ENCODE measurements around the gene CHMP2A.
A peak's percentile ranks its signal among the peaks of the same experiment; 100 is the strongest.

Gene CHMP2A

DNA sequence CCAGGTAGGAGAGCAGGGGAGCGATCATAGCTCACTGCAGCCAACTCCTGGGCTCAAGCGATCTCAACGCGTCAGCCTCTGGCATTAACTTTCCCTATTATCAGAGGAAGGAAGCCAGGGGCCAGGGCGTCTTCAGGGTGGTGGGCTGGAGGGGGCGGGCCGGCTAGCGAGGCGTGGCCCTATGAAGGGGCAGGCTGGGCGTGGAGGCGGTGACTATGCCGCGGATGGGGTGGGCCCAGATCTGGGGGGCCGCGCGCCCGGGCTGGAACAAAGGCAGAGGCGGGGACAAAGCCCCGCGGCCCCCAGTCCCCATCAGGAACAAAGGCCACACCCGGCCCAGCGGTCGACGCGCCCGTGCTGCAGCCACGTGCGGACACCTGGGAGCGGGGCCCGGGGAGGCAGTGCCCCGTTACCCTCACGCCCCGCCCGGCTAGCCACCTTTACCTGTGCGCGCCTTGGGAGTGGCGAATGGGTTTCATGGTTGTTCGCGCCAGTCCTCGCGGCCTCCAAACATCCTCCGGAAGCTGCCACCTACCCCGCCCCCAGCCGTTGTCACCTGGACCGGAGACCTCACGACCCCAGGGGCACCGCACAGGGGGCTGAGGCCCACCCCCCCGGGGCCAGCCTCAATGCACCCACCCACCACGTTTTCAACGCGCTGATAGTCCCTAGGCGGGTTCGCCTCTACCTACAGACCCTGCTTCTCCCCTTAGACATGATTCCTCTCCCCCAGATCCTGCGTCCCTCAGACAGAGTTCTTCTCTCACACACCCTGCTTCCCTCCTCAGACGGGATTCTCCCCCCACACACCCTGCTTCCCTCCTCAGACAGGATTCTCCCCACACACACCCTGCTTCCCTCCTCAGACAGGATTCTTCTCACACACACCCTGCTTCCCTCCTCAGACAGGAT lies 16.4 kb downstream of the CHMP2A start:
- no peak for DNase-seq (ENCODE audit: low spot score)

DNA sequence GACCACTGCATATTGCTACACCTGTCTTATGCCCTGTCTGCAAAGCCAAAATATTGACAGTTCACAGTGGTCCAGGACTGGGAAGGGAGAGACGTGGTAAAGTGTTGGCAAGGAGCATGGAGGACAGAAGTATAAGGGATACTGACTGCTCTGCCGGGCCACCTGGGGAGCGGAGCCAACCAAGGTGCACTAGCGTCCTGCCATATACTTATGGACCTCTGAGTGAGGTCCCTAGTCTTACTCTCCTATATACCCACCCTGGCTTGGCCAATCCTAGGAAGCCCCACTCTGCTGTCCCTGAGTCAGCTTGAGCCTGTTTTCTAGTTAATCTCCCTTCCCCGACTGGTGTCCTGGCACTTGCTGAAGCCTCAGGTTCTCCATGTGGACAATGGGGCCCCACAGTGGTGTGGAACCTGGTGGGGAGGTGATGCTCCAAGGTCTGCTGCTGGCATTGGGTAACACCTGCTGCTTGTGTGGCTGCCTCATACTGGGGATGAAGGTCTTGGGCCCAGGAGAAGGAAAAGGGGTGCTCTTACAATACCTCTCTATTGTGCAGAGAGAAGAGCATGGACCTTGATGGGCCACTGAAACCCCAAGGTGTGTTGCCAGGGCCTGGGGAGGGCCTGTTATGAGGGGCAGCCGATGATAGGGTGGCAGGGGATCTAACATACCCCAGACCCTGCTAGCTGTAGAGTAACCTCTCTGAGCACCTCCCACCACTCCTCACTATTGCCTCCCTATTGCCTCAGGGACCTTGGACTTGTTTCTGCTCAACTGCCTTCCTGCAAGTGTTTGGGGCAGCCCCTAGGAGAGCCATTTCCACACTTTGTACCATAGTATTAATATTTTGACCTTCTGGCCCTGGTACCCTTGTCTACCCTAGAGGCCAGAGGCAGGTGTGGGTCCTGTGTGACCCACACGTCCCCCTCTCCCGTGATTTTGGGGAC lies 17.8 kb downstream of the CHMP2A start:
- DNase-seq (ENCODE audit: low spot score) = no peak

DNA sequence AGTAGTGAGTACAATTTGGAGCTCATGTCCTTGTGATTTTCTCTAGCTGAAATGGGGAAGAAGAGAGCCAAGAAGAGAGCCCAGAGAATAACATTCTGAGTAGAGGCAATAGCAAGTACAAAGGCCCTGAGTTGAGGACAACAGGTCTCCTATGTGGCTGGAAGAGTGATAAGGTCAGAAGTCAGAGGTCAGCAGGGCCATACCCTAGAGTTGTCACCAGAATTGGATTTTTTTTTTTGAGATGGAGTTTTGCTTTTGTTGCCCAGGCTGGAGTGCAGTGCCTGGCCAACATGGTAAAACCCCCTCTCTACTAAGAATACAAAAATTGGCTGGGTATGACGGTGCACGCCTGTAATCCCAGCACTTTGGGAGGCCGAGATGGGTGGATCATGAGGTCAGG lies 19.0 kb downstream of the CHMP2A start:
- DNase-seq (ENCODE audit: low spot score) = no peak

DNA sequence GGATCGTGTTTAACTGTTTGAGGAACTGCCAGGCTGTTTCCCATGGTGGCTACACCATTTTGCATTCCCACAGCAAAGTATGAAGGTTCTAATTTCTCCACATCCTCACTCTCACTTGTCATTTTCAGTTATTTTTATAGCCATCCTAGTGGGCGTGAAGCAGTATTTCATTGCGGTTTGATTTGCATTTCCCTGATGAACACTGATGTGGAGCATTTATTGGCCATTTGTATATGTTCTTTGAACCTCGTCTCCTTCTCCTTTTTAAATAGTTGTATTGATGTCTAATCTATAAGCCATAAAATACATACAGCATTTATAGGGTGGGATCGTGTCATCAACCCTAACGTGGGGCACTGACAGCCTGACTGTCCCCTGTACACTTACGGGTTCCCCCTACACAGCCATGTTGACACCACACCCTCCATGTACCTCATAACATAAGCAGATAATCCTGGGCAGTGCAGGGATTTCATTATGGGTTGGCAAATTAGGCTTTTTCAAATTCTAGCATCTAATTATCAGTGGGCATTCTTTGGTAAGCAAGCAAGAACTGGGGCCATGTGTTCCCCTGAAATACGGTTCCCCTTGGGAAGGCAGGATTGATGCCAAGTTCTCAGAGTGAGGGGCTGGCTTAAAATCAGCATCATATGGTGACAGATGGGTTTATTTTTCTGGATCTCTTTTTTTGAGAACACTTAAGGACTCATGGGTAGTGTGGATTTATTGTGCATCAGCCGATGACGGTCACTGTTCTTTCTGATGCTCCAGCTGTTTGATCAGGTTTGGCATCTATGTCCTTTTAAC lies 23.7 kb downstream of the CHMP2A start:
- DNase-seq (ENCODE audit: low spot score) = no peak

DNA sequence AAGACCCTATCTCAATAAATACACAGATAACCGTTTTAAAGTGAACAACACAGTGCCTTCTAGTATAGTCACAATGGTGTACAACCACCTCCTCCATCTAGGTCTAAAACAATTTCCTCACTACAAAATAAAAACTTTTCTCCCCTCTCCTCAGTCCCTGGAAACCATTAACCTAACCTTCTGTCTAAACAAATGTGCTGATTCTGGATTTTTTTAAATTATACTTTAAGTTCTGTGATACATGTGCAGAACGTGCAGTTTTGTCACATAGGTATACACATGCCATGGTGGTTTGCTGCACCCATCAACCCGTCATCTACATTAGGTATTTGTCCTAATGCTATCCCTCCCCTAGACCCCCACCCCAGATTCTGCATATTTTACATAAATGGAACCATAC lies 25.5 kb downstream of the CHMP2A start:
- no peak for DNase-seq (ENCODE audit: low spot score)

DNA sequence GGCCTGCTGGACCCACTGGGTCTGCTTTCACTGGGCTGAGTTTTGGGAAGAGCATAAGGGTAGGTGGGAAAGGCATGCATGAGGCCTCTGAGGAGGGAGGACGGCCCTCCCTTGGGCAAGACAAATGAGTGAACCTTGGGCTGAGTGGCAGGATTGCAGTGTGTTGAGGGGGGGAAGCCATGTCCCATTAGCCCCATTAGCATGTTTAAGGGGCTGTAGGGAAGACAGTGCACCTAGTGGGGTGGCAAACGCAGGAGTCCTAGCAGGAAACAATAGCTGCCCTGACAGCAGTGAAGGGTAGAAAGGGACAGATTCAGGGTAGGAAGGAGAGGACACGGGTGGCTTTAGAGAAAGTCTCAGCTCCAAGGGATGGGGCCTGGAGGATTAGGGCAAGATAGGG lies 32.2 kb downstream of the CHMP2A start:
- no peak for DNase-seq (ENCODE audit: low spot score)

DNA sequence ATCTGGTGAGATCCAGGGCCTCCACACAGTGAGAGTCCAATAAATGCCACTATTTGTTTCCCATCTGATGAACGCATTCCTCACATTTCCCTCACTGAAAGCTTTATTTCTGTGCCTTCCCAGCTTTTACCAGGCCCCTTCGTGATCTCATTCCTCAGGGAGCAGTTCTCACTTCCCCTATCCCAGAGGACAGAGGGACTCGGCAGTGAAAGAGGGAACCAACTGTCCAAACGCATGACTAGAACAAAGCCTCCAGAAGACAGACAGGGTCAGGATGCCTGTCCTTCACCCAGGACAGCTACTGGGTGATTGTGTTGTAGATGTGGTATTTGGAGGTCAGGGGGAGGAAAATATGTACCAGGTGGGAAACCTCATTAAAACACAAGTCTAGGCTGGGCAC lies 33.3 kb downstream of the CHMP2A start:
- no peak for DNase-seq (ENCODE audit: low spot score)

DNA sequence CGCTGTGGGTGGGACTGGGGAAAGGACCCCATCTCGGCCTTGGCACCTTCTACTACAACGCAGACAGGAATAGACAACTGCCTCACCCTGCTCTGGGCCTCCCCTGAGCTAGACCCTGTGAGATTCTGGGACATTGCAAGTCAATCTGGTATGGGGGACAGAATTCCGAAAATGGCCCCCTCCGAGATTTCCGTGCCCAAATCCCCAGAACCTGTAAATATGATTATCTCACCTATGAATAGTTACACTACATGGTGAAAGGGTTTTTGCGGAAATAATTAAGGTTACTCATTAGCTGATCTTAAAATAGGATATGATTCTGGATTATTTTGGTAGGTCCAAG lies 34.7 kb downstream of the CHMP2A start:
- DNase-seq (ENCODE audit: low spot score) = no peak

DNA sequence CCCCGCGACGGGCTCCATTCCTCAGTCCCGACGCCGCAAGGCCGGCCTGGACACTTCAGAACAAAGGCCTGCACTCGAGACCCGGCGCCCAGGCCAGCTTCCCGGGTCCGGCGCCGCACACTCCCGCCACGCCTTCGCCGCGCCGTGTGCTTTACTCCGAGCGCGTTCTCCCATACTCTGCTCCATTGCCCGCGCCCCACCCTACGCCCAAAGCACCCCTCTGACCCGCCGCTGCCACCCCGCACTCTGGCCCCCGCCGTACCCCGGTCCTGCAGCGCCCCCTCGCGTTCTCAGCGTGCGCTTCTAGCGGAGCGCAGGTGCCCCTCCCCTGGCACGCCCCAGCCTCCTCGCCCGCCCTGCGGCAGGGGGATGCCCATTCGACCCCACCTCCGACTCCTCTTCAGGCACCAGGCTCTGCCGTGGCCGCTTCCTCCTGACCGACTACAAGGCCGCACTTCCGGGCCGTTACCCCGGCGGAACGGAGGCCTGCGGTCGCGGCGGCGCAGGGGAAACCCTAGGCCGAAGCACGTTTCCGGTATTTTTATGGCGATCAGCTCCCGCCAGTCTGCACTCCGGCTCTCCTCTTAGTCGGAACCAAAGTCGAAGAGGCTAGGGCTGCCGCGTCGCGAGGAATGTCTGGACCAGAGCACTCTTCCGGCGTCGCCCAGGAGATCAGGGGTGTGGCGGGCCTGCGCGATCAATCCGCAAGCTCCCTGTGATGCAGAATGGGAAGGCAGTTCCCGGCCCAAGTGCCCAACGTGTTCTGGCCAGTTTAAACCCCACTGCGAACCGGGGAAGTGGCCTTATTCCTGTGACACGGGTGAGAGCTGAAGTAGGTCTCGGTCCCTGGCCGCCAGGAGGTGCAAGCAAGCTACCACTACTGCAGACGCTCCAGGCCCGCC lies 35.3 kb downstream of the CHMP2A start, which contains the start of gene ZBTB45:
Gene ZBTB45 (minus strand): TSS at position 456 of the 902 bp plus-strand sequence. CDS start 2,137 bp downstream, outside the sequence.
- peak; percentile 97 for DNase-seq (ENCODE audit: low spot score)

DNA sequence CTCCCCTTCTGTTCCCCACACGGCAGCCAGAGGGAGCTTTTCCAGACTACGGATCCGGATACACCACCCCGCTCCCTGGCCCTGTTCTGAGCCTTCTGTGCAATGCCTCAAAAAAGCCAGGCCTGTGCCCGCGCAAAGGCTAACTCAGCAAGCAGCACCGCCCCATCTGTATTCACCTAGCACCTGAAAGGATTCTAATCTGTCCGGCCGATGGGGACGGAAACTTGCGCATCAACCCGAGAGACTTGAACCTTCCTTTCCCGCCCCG lies 35.9 kb downstream of the CHMP2A start:
- peak; percentile 72 for DNase-seq (ENCODE audit: low spot score)

DNA sequence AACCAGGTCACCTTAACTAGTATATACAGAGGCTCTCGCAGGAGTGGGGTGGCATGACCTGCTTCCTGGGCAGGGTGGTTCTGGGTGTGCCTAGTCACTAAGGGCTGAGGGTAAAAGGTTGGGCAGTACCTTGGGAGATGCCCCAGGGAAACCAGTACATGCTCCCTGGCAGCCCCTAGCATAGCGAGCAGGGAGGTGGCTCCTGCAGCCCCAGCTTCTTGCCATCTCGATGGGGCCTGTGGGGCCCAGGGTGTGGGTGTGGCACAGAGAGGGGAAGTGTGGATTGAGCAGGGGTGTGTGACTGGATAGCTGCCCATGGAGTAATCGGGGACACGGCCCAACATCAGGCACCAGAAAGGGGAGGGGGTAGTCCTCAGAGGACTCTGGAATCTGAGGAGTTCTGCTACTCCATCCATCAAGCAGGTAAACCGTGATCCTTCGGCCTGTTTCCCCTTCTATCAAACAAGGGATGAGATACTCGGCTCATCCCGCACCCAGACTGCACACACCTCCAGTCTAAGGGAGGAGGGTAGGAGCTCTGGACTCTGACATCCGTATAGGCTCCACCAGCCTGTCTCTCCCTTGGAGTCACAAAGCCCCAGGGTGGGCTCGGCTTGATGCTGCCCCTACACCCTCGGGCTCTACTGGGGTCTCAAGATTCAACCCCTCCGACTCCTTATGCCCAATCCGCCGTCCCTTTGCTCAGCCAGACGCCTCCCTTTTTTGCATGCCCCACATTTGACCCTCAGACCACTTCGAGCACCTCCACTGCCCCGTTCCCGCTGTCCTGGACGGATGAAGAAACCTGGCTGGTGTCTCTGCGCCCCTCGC lies 36.4 kb downstream of the CHMP2A start:
- no peak for DNase-seq (ENCODE audit: low spot score)

DNA sequence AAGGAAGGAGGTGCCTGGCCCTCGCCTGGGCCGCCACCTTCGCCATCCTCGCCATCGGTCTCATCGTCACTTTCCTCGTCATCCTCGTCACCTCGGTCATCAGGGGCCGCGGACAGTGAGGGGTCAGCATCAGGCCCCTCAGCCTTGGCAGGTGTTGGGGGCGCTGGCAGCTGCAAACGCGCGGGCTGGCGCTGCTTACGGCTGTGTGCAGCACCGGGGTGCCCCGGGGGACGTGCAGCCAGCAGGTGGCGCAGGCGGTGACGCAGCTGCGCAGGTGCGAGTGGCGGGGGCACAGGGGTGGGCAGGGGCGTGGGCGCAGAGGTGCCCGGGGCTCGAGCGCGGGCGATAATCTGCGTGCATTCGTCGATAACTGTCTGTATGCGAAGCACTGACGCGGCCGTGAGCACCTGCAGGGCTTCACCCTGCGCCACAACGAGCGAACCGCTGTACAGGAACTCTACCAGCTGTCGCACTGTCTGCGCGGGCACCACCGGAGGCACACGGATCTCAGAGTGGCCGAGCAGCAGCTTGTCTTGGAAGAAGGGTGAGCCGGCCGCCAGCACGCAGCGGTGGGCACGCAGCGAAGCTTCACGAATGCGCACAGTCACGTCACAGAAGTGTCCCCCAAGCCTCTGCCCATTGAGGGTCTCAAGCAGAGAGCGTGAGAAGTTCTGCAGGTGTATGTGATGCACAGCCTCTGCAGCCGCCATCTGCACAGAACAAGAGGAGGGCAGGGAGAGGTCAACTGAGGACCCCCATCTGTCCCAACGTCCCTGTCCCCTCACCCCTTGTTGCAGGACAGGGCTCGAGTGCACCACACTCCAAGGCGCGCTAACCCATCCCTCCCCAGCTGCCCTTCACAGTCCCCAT lies 37.7 kb downstream of the CHMP2A start:
- DNase-seq (ENCODE audit: low spot score) = no peak

DNA sequence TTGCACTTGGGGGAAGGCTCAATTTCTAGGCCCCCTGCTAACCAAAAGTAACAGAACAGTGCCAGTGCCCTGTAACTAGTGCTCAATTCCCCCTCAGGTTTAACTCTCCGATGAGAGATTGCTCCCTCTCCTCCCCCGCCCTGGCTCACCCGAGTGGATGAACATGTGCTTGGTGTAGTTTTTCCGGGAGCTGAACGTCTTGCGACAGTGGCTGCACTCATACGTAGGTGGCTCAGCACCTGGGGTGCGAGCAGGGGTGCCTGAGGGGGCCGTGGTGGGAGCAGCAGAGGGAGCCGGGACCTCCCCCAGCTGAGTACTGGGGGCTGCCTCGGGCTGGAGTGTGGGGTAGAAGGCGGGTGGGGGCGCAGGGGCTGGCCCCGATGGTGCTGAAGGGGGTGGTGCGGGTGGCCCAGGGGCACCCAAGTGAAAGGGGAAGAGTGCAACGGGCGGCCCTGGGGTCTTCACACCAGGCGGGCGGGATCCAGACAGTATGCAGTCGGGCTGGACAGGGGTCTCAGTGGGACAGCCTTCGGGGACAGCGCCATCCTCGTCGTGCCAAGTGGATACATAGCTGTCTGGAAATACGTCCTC lies 38.6 kb downstream of the CHMP2A start:
- DNase-seq (ENCODE audit: low spot score) = no peak

DNA sequence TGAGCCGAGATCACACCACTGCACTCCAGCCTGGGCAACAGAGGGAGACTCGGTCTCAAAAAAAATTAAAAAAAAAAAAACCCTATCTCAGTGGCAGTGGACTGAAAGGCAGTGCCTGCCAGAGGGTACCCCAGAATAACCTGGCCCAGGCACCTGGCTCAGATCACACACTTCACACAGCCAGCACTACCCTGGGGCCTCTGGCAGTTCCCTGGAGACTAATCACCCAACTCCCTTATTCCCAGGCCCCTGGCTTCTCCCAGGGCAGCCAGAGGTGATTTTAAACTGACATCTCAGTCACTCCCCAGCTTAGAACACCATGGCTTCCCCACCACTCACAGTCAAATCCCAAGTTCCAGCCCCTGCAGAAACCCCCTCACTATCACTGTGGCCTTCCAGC lies 39.6 kb downstream of the CHMP2A start:
- DNase-seq (ENCODE audit: low spot score) = no peak

DNA sequence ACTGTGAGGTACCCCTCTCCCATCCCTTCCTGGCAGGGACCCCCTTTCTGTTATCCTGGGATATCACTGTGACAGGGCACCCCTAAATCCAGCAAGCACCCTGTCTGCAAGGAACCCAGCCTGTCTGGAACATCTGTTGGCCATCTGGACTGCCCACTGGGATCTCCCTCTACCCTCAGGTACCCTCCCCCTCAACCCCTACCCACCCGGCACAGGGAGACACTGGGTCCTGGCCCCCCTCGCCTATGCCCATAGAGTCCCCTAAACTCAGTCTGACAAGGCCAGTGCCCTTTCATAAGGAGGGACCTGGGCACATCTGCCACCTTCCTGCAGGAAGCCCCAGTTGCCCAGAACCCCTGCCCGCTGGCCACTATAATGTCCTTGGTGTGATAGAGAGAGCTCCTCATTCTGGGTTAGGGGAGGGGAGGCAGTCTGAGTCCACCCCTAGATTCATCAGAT lies 40.3 kb downstream of the CHMP2A start:
- DNase-seq (ENCODE audit: low spot score) = no peak

DNA sequence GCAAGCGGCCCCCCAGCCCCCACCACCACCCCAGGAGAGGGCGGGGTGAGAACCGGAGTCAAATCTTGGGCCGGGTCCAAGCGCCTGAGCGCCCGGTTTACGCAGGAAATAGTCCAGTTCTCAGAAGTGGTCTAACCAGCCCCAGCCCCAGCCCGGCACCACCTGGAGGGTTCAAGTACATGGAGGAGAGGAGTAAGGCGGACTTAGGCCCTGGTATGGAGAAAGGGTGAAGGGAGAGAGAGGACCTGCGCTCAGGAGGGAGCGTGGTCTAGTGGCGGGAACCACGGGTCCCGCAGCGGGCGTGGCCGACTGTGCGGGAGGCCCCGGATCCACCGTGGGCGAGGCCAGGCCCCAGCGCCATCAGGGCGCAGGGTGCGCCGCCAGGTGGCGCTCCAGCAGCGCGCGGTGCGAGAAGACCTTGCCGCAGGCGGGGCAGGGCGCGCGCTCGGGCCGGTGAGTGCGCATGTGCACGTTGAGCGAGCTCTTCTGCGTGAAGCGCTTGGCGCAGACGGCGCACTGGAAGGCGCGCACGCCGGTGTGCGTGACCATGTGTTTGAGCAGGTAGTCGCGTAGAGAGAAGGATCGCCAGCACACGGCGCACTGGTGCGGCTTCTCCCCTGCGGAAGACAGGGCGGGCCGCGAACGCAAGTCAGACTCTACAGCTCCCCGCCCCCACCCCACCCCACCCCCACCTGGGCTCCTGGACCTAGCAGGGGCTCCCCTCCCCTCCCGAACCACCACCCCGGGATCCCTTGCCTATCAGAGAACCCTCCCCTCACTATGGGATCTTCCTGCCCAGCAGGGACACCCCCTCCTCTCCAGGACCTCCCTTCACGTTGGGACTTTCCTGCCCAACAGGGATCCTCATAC lies 41.0 kb downstream of the CHMP2A start:
- peak; percentile 90 for DNase-seq (ENCODE audit: low spot score)

DNA sequence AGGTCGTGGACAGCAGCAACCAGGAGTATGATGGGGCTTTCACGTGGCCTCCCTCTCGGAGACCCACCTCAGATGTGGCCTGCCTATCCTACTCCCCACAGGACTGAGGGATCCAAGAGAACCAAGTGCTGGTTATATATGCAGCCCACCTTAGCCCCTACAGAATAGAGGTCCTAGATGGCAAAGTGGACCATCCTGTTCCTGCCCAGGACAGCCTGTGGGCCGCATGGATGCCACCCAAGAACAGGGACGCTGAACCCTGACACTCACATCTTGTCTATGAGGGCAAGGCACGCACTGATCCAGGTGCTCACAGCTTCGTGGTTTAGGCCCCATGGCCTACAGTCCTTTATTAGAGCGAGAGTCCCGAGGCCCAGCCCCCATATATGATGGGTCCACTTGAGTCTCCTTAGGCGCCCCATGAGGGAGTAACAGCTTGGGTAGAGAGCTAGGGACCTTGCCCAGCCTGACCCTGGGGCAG lies 41.7 kb downstream of the CHMP2A start:
- no peak for DNase-seq (ENCODE audit: low spot score)
